Right cardiac atrium (tissue), 5 donors: ENCODE measurements around the gene ATXN10. TPM values are rescaled to one million over a fixed set of nuclear protein-coding genes. Genes with fewer than 3 reads are reported as not detected.
A peak's percentile ranks its signal among the peaks of the same experiment; 100 is the strongest.

Experiments
- ATAC-seq, 2 donors: fragments of 200-7000 bp; cut with Tn5 transposase; one replicate each; pipeline versions ENCODE4 v1.8.0 to v1.9.1; 2020; ENCODE audit warnings: moderate library complexity in 2 of 2, mild to moderate bottlenecking in 1 of 2
- DNase-seq, 3 donors: peaks; one replicate each; pipeline ENCODE4 v3.0.0-alpha.2; 2020
- H3K27ac ChIP-seq: one replicate; pipeline ENCODE4 v1.5.1; 2013; ENCODE audit warnings: mild to moderate bottlenecking, low read length, control low read depth, moderate library complexity
- H3K27me3 ChIP-seq: one replicate; pipeline ENCODE4 v1.6.1; 2013; ENCODE audit not compliant: control insufficient read depth, insufficient read depth
- H3K4me1 ChIP-seq: one replicate; pipeline ENCODE4 v1.6.1; 2013; ENCODE audit warnings: low read length; ENCODE audit not compliant: control insufficient read depth, insufficient read depth
- H3K4me3 ChIP-seq: one replicate; pipeline ENCODE4 v1.5.1; 2013; ENCODE audit warnings: low read length, control low read depth
- H3K9me3 ChIP-seq: one replicate; pipeline ENCODE4 v1.6.1; 2013; ENCODE audit warnings: low read length; ENCODE audit not compliant: control insufficient read depth
- WGBS: extraction: QIAGEN DNeasy Blood & Tissue Kit; methylation state at CpG from one replicate; pipeline ENCODE4 v1.1.7; 2013; 5-methylcytosine and 5-hydroxymethylcytosine counted together
- intact Hi-C, 4 donors: fragments of 100-400 bp; cut with DNase I; formaldehyde crosslinking; loops; one replicate each; pipeline versions ENCODE4 v1.11.0 to v1.14.0; 2022 to 2023
- polyA plus RNA-seq: library from polyadenylated mRNA; stranded (reverse); fragments of 200-250 nt; gene quantifications from one replicate; pipeline ENCODE4 v1.2.3, GENCODE V29; 2013
- total RNA-seq, 4 donors: library from RNA; stranded (reverse); fragmentation: NEBNext Ultra II Directional; extraction: Animal tissue kit (Norgen Biotek cat#: 25700); gene quantifications; one replicate each; pipeline ENCODE4 v1.2.1, GENCODE V29; 2021
- donor health status: healthy with polysubstance abuse.
- donor health status: DM: no; HTN: yes; CAD: no.
- donor health status: DM: no; HTN: no; CAD: no.
- donor health status: DM: no; HTN: yes; CAD: no; lungs with severe emphysema.
- donor health status: DM: yes; HTN: yes; CAD: no.

ATXN10 gene
- total and polyA plus RNA-seq, 5 donors, result 96.6 to 176 (median 147) TPM

GRCh38 chr22:45740236-45740635 lies 68.6 kb downstream of the ATXN10 start:
- Histone ChIP-seq H3K4me3 (no peak overlapping the region), H3K27ac (no peak overlapping the region), H3K4me1 (peaks cover 8% of the 10 kb centered on the region), H3K9me3 (no peaks in the 10 kb centered on the region), H3K27me3 (no peaks in the 10 kb centered on the region)
- WGBS, result 97% methylated on average over 3 of the region's 3 CpGs
- intact Hi-C loops, result no loop called here
- DNase-seq (no peak), ATAC-seq (no peak)

DNA sequence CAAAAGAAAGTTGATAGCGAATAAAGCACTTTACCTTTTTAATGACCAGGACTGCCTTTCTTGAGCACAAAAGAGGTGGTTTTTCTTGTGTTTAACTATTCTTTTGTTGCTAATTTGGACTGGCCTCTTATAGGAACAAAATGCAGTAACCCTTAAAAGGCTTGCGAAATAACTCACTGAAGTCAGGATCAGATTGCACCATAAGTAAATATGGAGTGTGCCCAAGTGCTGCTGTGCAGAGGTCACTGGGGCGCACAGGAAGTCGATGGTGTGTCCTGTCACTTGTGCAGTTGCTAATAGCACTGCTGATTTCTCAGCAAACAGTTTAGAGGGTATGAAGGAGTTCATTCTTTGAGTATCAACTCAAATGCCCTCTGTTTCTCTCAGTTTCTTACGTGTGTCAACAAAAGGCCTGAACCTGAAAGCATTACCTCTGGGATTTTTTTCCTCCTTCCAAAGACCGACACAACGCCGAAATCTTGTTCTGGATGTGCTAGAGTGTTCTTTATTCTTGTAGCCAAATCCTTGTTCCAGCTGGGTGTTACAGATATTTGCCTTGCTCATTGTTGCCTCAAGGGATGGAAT lies 71.3 kb downstream of the ATXN10 start:
- peak; percentile 71 to 76 for ATAC-seq
- Histone ChIP-seq H3K27me3 (no peaks in the 10 kb centered on the region), H3K9me3 (no peaks in the 10 kb centered on the region), H3K27ac (no peak overlapping the region), H3K4me3 (no peak overlapping the region), H3K4me1 (peaks cover 8% of the 10 kb centered on the region)
- intact Hi-C loops, result no loop called here
- DNase-seq, result no peak
- WGBS, result 76% methylated on average over 8 of the region's 8 CpGs

GRCh38 chr22:45743687-45744086 lies 72.1 kb downstream of the ATXN10 start:
- ATAC-seq, result peak; percentile 45 to 82
- Histone ChIP-seq H3K27me3 (no peaks in the 10 kb centered on the region), H3K4me1 (peaks cover 8% of the 10 kb centered on the region), H3K27ac (no peak overlapping the region), H3K9me3 (no peaks in the 10 kb centered on the region), H3K4me3 (no peak overlapping the region)
- WGBS, result 78% methylated on average over 1 of the region's 1 CpG
- no peak for DNase-seq
- intact Hi-C loops, result no loop called here

DNA sequence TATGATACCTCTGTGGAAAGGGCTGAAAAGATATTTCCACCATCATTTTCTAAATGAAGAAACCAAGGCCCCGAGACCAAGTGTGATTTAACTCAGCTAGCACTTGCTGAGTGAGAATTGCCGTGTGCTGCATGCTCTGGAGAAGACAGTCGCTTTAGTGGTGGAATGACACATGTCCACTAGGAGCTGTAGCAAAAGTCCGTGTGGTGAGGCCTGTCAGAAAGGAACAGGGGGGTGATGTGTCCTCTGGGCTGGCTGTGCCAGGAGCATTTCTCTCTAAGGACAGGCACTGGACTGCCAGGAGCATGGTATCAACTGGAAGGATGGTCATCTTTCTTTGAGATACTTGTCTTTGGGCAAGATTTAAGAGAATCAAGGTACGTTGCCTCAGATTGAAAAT lies 72.8 kb downstream of the ATXN10 start:
- peak in 1 of 2 donors; percentile 50 for ATAC-seq
- no peaks in the 10 kb centered on the region for H3K27me3 ChIP-seq
- peaks cover 8% of the 10 kb centered on the region for H3K4me1 ChIP-seq
- 69% methylated on average over 5 of the region's 5 CpGs for WGBS
- H3K9me3 ChIP-seq, result no peaks in the 10 kb centered on the region
- intact Hi-C loops, result no loop called here
- no peak overlapping the region for H3K4me3 ChIP-seq
- no peak overlapping the region for H3K27ac ChIP-seq
- no peak for DNase-seq

DNA sequence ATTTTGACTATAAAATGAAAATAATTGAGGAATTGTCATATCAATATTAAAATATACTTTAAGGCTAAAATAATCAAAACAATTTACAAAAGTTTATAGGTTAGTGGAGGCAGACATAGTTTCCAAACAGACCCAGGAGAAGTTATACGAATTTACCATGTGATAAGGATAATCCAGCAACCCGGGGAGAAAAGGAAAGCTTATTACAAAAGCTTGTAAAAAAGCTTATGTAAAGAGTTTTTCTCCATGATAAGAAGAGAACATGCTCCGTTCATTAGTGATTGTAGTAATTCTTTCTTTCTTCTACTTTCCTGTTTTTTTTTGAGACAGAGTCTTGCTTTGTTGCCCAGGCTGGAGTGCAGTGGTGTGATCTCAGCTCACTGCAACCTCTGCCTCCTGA lies 79.0 kb downstream of the ATXN10 start:
- intact Hi-C loops, result no loop called here

DNA sequence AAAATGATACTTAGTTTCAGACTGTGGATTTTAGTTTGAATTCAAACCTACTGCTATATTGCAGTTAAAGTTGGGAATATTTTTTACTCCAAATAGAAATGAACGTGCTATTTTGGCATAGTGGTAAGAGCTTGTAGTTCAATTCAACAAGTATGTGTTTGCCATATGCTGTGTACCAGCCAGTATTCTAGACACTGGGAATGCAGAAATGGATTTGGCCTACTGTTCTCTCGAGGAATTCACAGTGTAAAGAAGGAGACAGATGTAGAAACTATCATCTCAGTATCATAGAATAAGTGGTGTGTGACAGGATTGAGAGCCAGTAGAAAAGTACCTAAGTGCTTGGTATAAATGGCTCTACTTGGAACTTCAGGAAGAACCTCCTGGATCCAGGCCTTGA lies 80.4 kb downstream of the ATXN10 start:
- no peaks in the 10 kb centered on the region for H3K9me3 ChIP-seq
- intact Hi-C loops, result no loop called here
- DNase-seq, result no peak
- WGBS, result 71% methylated on average over 2 of the region's 2 CpGs
- no peak for ATAC-seq
- H3K4me3 ChIP-seq, result no peak overlapping the region
- no peaks in the 10 kb centered on the region for H3K4me1 ChIP-seq
- no peaks in the 10 kb centered on the region for H3K27me3 ChIP-seq
- H3K27ac ChIP-seq, result no peak overlapping the region

More for the DNA sequence above, 79.0 kb downstream of the ATXN10 start:
- ATAC-seq, result no peak
- WGBS, result 66% methylated on average over 3 of the region's 3 CpGs
- H3K4me3 ChIP-seq, result no peak overlapping the region
- no peak for DNase-seq
- no peaks in the 10 kb centered on the region for H3K4me1 ChIP-seq
- H3K27ac ChIP-seq, result no peak overlapping the region
- no peaks in the 10 kb centered on the region for H3K9me3 ChIP-seq
- no peaks in the 10 kb centered on the region for H3K27me3 ChIP-seq

GRCh38 chr22:45754822-45755221 lies 83.2 kb downstream of the ATXN10 start:
- H3K27me3 ChIP-seq, result no peaks in the 10 kb centered on the region
- intact Hi-C loops, result no loop called here
- H3K27ac ChIP-seq, result no peak overlapping the region
- no peaks in the 10 kb centered on the region for H3K9me3 ChIP-seq
- H3K4me3 ChIP-seq, result no peak overlapping the region
- H3K4me1 ChIP-seq, result no peaks in the 10 kb centered on the region
- ATAC-seq (peak; percentile 24 to 25), DNase-seq (peak; percentile 58 to 80 (median 61))
- WGBS, result 64% methylated on average over 3 of the region's 3 CpGs

DNA sequence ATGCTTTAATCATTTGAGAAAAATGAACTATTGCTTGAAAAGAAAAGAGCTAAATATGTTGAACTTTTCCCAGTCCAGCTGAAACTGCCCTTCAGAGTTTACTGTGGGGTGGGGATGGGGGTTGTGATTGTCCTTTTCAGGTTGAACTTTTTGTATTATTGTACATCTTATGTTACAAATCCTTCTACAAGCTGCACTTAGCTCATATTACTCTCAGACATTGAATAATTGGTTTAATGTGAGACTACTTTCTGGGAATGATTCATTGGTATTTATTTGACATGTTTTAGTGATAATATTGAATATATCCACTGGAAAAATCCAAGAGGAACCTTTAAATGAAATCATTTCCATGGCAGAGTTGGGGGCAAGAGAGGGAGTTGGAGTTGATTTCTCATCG lies 84.9 kb downstream of the ATXN10 start:
- Histone ChIP-seq H3K27me3 (no peaks in the 10 kb centered on the region), H3K4me1 (no peaks in the 10 kb centered on the region), H3K4me3 (no peak overlapping the region), H3K9me3 (no peaks in the 10 kb centered on the region), H3K27ac (no peak overlapping the region)
- WGBS, result 39% methylated on average over 1 of the region's 1 CpG
- intact Hi-C loops, result no loop called here
- DNase-seq (no peak), ATAC-seq (no peak)

- Histone ChIP-seq H3K4me3 (no peak overlapping the region), H3K27ac (no peak overlapping the region), H3K4me1 (no peaks in the 10 kb centered on the region), H3K9me3 (no peaks in the 10 kb centered on the region), H3K27me3 (no peaks in the 10 kb centered on the region)
- 47% methylated on average over 14 of the region's 14 CpGs for WGBS
- DNase-seq (peak; percentile 28 to 73 (median 57)), ATAC-seq (peak; percentile 75 to 91)
- intact Hi-C loops, result no loop called here
Measured at GRCh38 chr22:45757068-45757467, 85.4 kb downstream of the ATXN10 start.

DNA sequence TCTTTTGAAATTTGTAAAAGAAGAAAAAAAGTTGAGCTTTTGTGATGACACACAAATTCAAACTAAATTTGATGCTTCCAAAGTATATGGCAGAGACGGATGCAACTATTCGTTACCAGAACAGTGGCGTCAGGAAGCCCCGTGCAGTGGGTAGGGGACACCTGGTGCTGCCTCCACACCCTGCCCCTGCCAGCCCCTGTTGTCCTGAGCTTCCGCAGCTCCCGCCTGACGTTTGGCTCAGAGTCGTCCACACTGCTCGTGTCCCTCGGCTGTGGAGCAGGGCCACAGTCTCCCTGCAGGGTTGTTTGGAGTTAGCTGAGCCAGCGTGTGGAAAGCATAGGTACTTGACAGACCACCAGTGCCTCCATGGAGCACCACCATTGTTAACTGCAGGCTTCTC lies 86.3 kb downstream of the ATXN10 start:
- DNase-seq, result no peak
- 87% methylated on average over 11 of the region's 11 CpGs for WGBS
- intact Hi-C loops, result no loop called here
- Histone ChIP-seq H3K27me3 (no peaks in the 10 kb centered on the region), H3K4me3 (no peak overlapping the region), H3K9me3 (no peaks in the 10 kb centered on the region), H3K4me1 (no peaks in the 10 kb centered on the region), H3K27ac (no peak overlapping the region)
- ATAC-seq, result peak in 1 of 2 donors; percentile 34

GRCh38 chr22:45758603-45759002 lies 87.0 kb downstream of the ATXN10 start:
- no peak for ATAC-seq
- H3K9me3 ChIP-seq, result no peaks in the 10 kb centered on the region

DNA sequence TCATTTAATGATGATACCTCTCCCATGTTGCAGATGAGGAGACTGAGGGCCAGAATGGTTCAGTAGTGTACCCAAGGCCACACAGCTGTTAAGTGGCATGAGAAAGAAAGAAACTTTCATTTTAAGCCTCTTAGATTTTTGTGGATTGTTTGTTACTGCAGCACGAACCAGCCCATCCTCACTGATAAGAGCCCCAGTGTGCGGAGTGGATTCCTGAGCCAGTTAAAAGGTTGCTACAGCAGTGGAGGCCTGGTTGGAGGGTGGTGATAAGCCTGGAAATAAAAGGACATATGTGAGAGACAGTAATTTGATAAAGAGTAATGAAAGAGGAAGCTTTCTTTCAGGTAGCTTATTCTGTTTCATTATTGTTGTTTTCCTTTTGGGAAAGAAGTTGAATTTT lies 89.0 kb downstream of the ATXN10 start:
- WGBS, result 93% methylated on average over 2 of the region's 2 CpGs
- intact Hi-C loops, result no loop called here

More at GRCh38 chr22:45758603-45759002, 87.0 kb downstream of the ATXN10 start:
- Histone ChIP-seq H3K27ac (no peak overlapping the region), H3K27me3 (no peaks in the 10 kb centered on the region), H3K4me1 (no peaks in the 10 kb centered on the region), H3K4me3 (no peak overlapping the region)
- intact Hi-C loops, result no loop called here
- 81% methylated on average over 7 of the region's 7 CpGs for WGBS
- no peak for DNase-seq

More for the DNA sequence above, 89.0 kb downstream of the ATXN10 start:
- Histone ChIP-seq H3K4me3 (no peak overlapping the region), H3K27me3 (no peaks in the 10 kb centered on the region), H3K4me1 (no peaks in the 10 kb centered on the region), H3K9me3 (no peaks in the 10 kb centered on the region), H3K27ac (no peak overlapping the region)
- no peak for DNase-seq
- ATAC-seq, result no peak
